Esophagus squamous epithelium (tissue), 4 donors: ENCODE data around the gene FOXN1.

Experiments used
- CTCF ChIP-seq, 6 experiments: fragments of 450-650 bp in 4 of 6; fragments of 200-600 bp in 2 of 6; sonication (generic) in 2 of 6; IDR thresholded peaks; one replicate each; pipeline ENCODE4 v1.5.1; 2016 to 2019; ENCODE audit warnings: antibody characterized with exemption in 6 of 6, mild to moderate bottlenecking in 4 of 6, moderate library complexity in 4 of 6
- POLR2A ChIP-seq, 4 donors: fragments of 450-650 bp; IDR thresholded peaks; one replicate each; pipeline ENCODE4 v1.6.1; 2017; ENCODE audit warnings: antibody characterized with exemption in 4 of 4, mild to moderate bottlenecking in 4 of 4, moderate library complexity in 3 of 4

GRCh38 chr17:28553000-28553505 is 46.9 kb downstream of the FOXN1 start:
- no peak for TF ChIP-seq CTCF (IDR thresholded peaks at IDR 0.05)
- no peak for TF ChIP-seq POLR2A (IDR thresholded peaks at IDR 0.05)
